IPS-18a (cell line): ENCODE results near the gene EML3.

Experiments used
- H3K27ac ChIP-seq: one replicate; pipeline ENCODE4 v1.5.1; 2013; ENCODE audit warnings: low read length
- H3K27me3 ChIP-seq: one replicate; pipeline ENCODE4 v1.6.1; 2013; ENCODE audit warnings: mild to moderate bottlenecking, low read length; ENCODE audit not compliant: control insufficient read depth, insufficient read depth
- H3K36me3 ChIP-seq: one replicate; pipeline ENCODE4 v1.6.1; 2013; ENCODE audit warnings: low read depth, low read length; ENCODE audit not compliant: control insufficient read depth
- H3K4me1 ChIP-seq: one replicate; pipeline ENCODE4 v1.6.1; 2013; ENCODE audit warnings: low read depth, low read length; ENCODE audit not compliant: control insufficient read depth
- H3K4me3 ChIP-seq: one replicate; pipeline ENCODE4 v1.5.1; 2013; ENCODE audit warnings: low read length
- H3K9ac ChIP-seq: one replicate; pipeline ENCODE4 v1.6.1; 2013; ENCODE audit warnings: mild to moderate bottlenecking, low read length, moderate library complexity
- H3K9me3 ChIP-seq: one replicate; pipeline ENCODE4 v1.6.1; 2013; ENCODE audit warnings: low read depth, low read length; ENCODE audit not compliant: control insufficient read depth

Gene EML3

DNA sequence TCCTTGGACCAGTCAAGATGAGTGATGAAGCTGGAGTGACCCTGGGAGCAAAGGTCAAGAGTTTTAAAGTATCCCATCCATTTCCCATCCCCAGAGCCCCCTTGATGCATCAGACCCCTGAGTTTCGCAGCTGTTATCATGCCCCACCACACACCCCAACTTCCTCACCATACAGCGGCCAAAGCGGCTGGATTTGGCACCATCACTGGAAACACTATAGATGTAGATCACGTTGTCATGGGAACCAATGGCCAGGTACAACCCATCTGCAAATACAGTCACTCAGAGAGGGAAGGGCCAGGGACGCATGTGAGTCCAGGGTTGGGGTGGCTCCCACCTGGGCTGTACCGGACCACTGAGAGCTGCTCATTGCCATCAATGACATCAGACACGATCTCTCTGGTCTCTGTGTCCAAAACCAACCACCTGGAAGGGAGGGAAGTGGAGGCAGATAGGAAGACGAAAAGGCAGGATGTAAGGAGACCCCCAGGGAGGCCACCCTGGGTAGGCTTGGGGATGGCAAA is 8.7 kb downstream of the EML3 start:
- H3K27ac ChIP-seq = no peak overlapping the region
- H3K27me3 ChIP-seq = peaks cover 16% of the 10 kb centered on the region
- peaks cover 25% of the 10 kb centered on the region for H3K4me1 ChIP-seq
- H3K4me3 ChIP-seq = peak overlapping the region; percentile 92
- H3K9ac ChIP-seq = no peak overlapping the region
- peaks cover 5% of the 10 kb centered on the region for H3K36me3 ChIP-seq
- no peaks in the 10 kb centered on the region for H3K9me3 ChIP-seq

DNA sequence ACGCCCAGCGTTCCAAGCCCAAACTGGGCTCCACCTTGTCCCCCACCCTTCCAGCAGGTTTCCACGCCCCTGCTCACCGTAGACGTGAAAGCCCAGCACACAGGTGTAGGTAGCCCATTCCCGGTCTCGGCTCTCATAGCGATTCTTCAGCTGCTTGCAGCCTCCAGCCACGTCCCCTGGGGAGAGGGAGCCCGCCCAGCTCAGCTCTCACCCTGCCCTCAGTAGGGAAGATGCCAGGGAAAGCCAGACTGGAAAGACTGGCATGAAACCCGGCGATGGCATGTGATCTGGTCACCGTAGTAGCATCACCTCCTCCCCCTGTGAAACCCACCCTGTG is 9.5 kb downstream of the EML3 start:
- Histone ChIP-seq H3K27ac (no peak overlapping the region), H3K36me3 (peaks cover 13% of the 10 kb centered on the region), H3K4me3 (peak overlapping the region; percentile 92), H3K4me1 (peaks cover 27% of the 10 kb centered on the region), H3K27me3 (peaks cover 16% of the 10 kb centered on the region), H3K9me3 (no peaks in the 10 kb centered on the region), H3K9ac (peak overlapping the region; percentile 83)

DNA sequence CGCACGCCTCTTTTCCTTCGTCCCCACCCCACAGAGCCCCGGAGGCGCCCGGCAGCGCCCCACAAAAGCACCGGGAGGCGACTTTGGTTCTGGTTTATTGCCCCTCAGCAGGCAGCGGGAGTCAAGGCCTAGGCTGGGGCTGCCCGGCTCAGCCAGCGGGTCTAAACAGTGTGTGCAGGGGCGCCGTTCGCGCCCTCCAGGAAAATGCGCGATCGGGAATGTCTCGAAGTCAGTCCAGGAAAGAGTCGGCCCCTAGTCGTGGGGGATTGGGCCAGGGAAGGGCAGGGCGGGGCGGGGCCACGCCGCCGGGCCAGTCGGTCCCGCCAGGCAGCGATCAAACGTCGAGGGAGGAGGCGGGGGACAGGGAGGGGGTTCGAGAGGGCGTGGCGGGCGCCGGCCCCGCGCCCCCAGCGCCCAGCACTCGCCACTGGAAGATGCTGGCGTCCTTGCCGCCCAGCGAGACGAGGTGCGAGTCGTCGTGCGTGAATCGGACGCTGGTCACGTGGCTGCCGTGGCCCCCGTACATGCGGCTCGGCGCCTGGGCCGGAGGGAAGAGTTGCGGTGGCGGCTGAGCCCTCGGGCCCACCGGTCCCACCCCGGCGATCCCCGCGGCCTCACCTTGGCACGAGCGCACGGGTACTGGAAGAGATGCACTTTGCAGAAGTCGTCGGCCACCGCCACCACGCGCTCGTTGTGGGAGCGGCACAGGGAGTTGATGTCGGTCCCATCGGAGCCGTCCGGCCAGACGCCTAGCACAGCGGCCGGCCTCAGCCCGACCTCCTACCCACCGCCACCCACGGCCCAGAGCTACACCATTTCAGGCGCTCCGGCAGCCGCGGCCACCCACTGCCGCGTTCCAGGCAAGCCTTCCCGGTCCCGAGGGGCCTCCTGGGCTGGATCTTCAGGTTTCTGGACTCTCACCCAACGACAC is 10.2 kb downstream of the EML3 start:
- H3K4me3 ChIP-seq = peak overlapping the region; percentile 92
- peaks cover 16% of the 10 kb centered on the region for H3K27me3 ChIP-seq
- H3K9me3 ChIP-seq = no peaks in the 10 kb centered on the region
- H3K36me3 ChIP-seq = peaks cover 19% of the 10 kb centered on the region
- H3K9ac ChIP-seq = peak overlapping the region; percentile 83
- H3K4me1 ChIP-seq = peaks cover 27% of the 10 kb centered on the region
- peak overlapping the region; percentile 59 for H3K27ac ChIP-seq

DNA sequence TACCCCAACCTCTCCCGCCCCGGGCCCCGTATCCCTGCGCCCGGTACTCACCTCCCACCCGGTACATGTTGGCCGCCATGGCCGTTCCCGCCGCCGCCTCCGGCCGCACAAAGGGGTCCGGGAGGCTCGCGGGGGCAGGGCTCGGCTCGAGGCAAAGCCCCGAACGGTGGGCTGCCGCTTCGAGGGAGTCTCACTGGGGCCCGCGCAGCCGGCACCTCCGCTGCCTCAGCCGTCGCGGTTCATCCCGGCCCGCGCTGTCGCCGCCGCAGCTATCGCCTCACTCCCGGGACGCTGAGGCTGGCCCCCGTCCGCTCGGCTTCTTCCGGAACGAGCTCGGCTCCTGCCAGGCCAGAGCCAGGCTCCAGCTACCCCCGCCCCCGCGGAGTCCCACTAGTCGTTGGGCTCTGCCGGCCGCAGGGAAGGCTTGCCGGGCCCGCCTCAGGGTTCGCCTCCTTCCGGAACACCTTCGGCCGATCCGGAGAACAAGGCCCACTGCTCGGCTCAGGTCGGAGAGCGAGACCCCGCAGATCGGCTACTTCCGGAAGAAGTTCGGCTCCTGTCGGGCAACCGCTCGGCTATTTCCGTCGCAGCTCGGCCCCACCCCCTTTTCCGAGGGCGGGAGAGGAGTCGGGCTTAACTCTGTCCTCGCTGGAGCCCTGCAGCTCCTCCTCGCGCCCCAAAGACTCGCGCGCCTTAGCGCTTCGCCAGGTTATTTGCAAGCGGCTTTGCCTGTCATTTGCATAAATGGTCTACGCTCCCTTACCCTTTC is 11.0 kb downstream of the EML3 start, which contains the start of gene MTA2:
Gene MTA2, minus strand, starts transcription at position 494 of the 769 bp plus-strand sequence. Its CDS starts 415 bp downstream, at position 79.
- H3K9ac ChIP-seq = peak within 1 kb of the TSS; percentile 89
- peak within 1 kb of the TSS; percentile 59 for H3K27ac ChIP-seq
- H3K4me1 ChIP-seq = peaks cover 27% of the 10 kb centered on the region
- no peaks in the 10 kb centered on the region for H3K9me3 ChIP-seq
- H3K27me3 ChIP-seq = peaks cover 16% of the 10 kb centered on the region
- peaks cover 28% of the 10 kb centered on the region for H3K36me3 ChIP-seq
- H3K4me3 ChIP-seq = peak within 1 kb of the TSS; percentile 92

DNA sequence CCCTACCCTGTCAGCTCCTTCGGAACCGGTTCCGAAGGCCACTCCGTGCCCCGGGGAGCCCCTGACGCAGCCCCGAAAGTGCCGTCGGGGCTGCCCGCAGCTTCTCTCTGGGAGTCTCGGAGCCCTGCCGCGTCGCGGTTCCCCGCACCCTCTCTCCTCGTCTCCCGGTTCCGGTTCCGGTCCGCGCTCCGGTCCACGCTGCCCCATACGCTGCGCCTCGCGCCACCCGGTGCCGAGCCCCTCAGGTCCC is 11.5 kb downstream of the EML3 start:
- peak overlapping the region; percentile 48 for H3K27ac ChIP-seq
- H3K4me3 ChIP-seq = peak overlapping the region; percentile 92
- H3K9me3 ChIP-seq = no peaks in the 10 kb centered on the region
- peaks cover 16% of the 10 kb centered on the region for H3K27me3 ChIP-seq
- H3K9ac ChIP-seq = peak overlapping the region; percentile 89
- peaks cover 27% of the 10 kb centered on the region for H3K4me1 ChIP-seq
- peaks cover 33% of the 10 kb centered on the region for H3K36me3 ChIP-seq

DNA sequence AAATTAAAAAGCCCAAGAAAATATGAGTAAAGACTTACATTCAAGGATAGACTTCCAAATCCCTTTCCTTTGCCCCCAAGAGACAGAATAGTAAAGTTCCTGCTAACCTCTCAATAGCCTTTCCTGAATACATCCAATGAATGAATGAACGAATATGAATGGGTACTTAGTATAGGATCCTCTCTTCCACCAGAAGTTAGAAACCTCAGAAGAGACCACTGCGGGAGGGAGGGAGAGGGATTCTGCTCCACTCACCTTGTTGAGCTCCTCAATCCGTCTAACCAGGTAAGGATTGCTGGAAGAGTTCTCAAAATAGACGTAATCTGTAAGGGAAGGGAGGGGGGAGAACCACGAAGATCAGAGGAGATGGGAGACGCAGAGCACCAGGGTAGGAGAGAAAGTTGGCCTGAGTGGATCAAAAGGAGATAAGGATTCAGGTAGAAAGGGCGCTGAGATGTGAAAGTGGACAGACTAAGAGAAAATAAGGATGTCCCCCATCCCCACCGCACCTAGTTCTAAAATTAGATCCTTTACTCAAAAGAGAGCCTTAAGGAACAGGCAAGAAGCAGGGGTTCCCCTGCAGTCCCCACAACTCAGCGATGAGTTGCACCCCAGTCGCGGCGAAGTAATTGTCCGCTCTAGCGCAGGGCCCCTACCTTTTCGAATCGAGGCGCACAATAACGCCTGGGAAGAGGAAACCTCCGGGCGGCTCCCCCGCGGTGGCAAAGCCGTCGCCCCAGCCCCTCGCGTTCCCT is 12.0 kb downstream of the EML3 start:
- H3K36me3 ChIP-seq = peaks cover 38% of the 10 kb centered on the region
- peak overlapping the region; percentile 89 for H3K9ac ChIP-seq
- no peaks in the 10 kb centered on the region for H3K9me3 ChIP-seq
- peak overlapping the region; percentile 48 for H3K27ac ChIP-seq
- peaks cover 16% of the 10 kb centered on the region for H3K27me3 ChIP-seq
- H3K4me1 ChIP-seq = peaks cover 27% of the 10 kb centered on the region
- peak overlapping the region; percentile 92 for H3K4me3 ChIP-seq

DNA sequence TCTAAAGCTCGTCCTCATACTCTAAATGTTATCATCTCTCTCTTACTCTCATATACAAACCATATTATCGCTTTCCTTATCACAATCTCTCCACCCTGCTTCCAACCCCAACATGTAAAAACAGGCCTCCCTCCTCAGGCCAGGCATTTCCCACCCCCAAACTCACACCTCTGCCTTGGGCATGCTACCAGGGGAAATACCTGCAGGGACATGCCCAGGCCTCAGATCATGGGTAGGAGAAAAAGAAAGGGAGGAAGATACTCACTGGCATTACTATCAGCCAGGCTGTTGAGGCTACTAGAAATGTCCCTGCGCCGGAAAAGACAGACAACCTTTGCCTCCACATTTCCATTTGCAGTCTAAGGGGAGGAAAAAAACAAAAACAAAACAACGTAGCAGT is 12.7 kb downstream of the EML3 start:
- Histone ChIP-seq H3K27ac (no peak overlapping the region), H3K36me3 (peaks cover 44% of the 10 kb centered on the region), H3K4me1 (peaks cover 24% of the 10 kb centered on the region), H3K27me3 (peaks cover 16% of the 10 kb centered on the region), H3K4me3 (peak overlapping the region; percentile 92), H3K9ac (no peak overlapping the region), H3K9me3 (no peaks in the 10 kb centered on the region)

DNA sequence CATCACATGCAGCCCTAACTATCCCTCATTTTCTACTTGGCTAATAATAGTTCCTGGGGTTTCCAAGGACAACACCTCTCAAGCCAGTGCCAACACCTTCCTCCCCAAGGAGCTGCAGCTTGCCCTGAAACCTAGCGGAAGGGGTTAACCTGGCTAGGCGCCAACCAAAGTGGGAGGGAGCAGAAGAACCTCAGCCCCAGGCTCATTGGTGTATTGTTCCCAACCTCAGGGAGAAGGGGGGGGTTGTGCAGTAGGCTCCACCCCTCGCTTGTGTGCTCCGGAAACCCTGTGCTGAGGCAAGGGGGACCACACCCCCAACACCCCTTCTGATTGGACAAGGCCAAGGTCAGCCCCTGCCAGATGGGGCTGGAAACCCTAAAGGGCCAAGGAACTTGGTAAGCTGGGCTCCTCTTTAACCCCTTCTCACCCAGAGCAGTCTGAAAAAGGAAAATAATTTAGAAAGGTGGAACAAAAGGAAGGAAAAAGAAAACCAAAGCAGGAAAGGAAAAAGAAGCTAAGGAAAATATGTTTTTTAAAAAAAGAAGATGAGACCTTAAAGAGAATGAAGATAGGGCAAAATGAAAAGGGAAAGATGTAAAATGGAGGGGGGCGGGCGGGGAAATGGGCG is 13.4 kb downstream of the EML3 start:
- H3K9ac ChIP-seq = no peak overlapping the region
- no peak overlapping the region for H3K27ac ChIP-seq

DNA sequence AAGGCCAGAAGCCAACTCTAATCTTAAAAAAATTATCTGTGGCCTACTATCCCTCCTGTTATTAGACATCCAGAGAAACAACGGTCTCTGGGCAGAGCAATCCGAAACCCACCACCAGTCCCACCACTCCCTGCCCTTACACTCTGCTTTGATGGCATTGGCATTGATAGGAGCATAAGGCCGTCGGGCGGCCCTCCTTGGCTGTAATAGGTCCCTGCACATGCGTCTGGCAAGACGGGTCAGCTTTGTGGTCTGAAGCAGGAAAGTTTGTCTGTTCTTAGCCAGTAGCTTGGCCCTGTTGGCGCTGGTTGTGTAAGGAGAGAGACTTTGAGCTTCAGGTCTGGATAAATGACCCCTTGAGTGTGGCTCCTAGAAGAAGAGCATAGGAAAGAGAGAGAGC is 17.5 kb downstream of the EML3 start:
- Histone ChIP-seq H3K36me3 (peaks cover 58% of the 10 kb centered on the region), H3K27ac (no peak overlapping the region), H3K4me1 (peaks cover 24% of the 10 kb centered on the region)

More for the DNA sequence above, 13.4 kb downstream of the EML3 start:
- peaks cover 51% of the 10 kb centered on the region for H3K36me3 ChIP-seq
- peaks cover 16% of the 10 kb centered on the region for H3K27me3 ChIP-seq
- peak overlapping the region; percentile 92 for H3K4me3 ChIP-seq
- peaks cover 19% of the 10 kb centered on the region for H3K4me1 ChIP-seq
- no peaks in the 10 kb centered on the region for H3K9me3 ChIP-seq

DNA sequence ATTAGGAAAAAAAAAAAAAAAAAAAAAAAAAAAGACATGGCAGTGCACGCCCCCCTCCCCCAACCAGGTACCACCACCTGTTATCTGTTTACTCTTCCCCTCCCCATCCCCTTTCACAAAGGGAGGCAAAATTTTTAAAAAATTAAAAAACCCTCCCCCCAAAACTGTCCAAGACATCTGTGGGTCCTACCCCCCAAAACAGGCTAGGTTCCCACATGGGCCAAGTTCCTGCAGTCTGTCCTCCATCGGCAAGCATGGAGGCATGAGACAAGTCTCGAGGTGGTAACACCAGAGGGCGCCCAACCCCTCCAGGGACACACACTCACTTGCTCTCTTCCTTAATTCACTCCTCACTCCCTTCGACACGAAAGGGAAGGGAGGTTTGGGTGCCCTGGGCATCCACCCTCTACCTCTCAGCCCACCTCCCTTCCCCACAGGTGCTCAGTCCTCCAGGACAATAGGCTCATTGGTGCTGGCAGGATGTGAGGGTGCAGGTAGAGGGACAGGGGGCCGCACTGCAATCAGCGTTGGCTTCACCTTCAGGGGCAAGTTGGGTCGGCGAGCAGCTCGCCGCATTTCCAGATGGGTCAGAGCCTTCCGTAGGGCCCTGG is 19.0 kb downstream of the EML3 start:
- no peak overlapping the region for H3K27ac ChIP-seq
- H3K27me3 ChIP-seq = no peaks in the 10 kb centered on the region
- peaks cover 12% of the 10 kb centered on the region for H3K4me1 ChIP-seq
- no peak overlapping the region for H3K9ac ChIP-seq
- H3K9me3 ChIP-seq = no peaks in the 10 kb centered on the region
- H3K36me3 ChIP-seq = peaks cover 51% of the 10 kb centered on the region
- no peak overlapping the region for H3K4me3 ChIP-seq

More for the DNA sequence above, 17.5 kb downstream of the EML3 start:
- H3K27me3 ChIP-seq = no peaks in the 10 kb centered on the region
- H3K4me3 ChIP-seq = no peak overlapping the region
- H3K9ac ChIP-seq = no peak overlapping the region
- H3K9me3 ChIP-seq = no peaks in the 10 kb centered on the region
